Measurements from ENCODE around the gene RER1.

DNA sequence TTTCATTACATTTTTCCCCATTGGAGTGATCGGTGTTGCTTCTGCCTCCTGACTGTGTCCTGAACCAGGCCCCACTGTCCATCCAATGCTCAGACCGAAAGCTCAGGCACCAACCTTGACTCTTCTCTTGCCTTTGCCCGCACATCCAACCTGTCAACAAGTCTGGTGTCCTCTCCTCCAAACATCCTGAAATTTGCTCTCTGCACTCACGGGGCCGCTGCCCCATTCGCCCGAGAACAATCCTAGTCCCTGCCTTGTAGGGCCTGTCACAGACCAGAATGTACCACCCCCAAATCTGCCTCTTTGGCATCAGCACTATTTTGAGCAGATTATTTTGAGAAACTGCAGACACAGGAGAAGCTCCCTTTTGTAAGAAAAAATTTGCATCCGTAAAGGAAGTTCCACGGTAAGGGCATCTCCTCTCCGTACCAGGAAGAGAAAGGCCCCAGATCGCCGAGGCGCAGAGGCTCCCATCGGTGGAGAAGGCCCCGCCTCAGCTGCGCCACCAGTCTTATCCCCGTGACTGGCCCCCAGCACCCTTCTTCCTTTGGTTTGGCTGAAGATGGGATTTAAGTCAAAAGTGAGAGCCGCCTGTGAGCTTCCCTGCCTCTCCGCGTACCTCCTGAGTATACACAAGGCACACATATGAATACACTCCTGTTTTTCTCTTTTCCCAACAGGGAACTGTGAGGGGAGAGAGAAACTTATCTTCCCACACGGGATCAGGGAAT lies 7.3 kb upstream of the RER1 start:
- TF ChIP-seq CTCF (IDR thresholded peaks at IDR 0.05), result no peak
- TF ChIP-seq POLR2AphosphoS5 (IDR thresholded peaks at IDR 0.05), result no peak
- no peak for TF ChIP-seq POLR2A (IDR thresholded peaks at IDR 0.05)
- TF ChIP-seq EP300 (IDR thresholded peaks at IDR 0.05), result no peak
